ENCODE results near the gene TPSG1. TPM values are rescaled to one million over a fixed set of nuclear protein-coding genes. Genes with fewer than 3 reads are reported as not detected.
"Not testable (repeated sequence)": the region's sequence is repeated elsewhere in the genome, so short reads cannot be mapped to it uniquely, and the experiment has no call there.

The TPSG1 gene
- total and polyA plus RNA-seq, 8 donors: 0.34 to 0.92 (median 0.35) TPM; not detected in 5

DNA sequence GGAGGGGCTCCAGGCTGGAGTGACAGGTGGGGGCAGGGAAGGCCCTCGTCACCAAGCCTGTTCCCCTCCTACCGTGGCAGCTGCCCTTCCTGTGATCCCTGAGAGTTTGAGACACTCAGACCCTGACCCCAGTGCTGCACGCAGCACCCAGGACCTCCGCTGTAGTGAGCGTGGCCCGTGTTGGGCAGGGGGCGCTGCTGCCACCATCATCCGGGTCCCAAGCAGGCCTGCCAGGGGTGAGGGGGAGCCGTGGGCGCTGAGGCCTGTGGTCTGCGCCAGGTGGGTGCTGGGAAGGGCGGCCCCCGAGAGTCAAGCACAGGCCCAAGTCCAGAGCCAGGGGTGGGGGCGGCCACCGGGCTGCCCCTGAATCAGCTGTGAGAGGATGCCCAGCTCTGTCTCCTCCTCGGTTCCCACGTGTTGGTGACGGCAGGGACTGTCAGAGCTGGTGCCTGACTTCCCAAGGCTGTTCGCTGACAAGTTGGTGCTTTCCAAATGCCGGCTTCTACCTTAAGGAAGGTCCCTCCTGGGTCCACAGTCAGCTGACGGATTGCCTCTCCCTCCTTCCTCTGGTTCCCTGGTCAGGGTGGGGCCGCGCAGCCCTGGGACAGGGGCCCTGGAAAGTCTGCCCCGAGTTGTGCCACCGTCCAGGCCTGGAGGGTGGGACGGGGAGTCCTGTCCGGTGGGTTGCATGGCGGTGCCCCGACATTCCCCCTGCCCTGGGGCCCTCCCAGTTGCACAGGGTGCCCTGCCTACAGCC, 31.1 kb downstream of the TPSG1 start:
- no peak overlapping the region for H3K27ac ChIP-seq
- DNase-seq: no peak
- TF ChIP-seq CTCF (IDR thresholded peaks at IDR 0.05): no peak
- H3K36me3 ChIP-seq: no peaks in the 10 kb centered on the region
- no peak for ATAC-seq
- H3K4me1 ChIP-seq: no peaks in the 10 kb centered on the region
- H3K27me3 ChIP-seq: peaks cover 0 to 55% of the 10 kb centered on the region in 2 donors
- no peak overlapping the region for H3K4me3 ChIP-seq
- intact Hi-C loops (cut with DNase I): loop anchor here in 1 of 2 donors (2.0 kb wide), 1 partner anchor 87 kb away; no protein-coding TSS in a partner anchor
- H3K9me3 ChIP-seq: no peaks in the 10 kb centered on the region

GRCh38 chr16:1193143-1193824, 31.8 kb downstream of the TPSG1 start:
- H3K27me3 ChIP-seq: peaks cover 0 to 62% of the 10 kb centered on the region in 2 donors
- intact Hi-C loops (cut with DNase I): no loop called here
- no peaks in the 10 kb centered on the region for H3K36me3 ChIP-seq
- DNase-seq (no peak), ATAC-seq (no peak)
- no peak overlapping the region for H3K27ac ChIP-seq
- TF ChIP-seq CTCF (IDR thresholded peaks at IDR 0.05): no peak
- H3K9me3 ChIP-seq: no peaks in the 10 kb centered on the region
- H3K4me1 ChIP-seq: no peaks in the 10 kb centered on the region
- H3K4me3 ChIP-seq: no peak overlapping the region

DNA sequence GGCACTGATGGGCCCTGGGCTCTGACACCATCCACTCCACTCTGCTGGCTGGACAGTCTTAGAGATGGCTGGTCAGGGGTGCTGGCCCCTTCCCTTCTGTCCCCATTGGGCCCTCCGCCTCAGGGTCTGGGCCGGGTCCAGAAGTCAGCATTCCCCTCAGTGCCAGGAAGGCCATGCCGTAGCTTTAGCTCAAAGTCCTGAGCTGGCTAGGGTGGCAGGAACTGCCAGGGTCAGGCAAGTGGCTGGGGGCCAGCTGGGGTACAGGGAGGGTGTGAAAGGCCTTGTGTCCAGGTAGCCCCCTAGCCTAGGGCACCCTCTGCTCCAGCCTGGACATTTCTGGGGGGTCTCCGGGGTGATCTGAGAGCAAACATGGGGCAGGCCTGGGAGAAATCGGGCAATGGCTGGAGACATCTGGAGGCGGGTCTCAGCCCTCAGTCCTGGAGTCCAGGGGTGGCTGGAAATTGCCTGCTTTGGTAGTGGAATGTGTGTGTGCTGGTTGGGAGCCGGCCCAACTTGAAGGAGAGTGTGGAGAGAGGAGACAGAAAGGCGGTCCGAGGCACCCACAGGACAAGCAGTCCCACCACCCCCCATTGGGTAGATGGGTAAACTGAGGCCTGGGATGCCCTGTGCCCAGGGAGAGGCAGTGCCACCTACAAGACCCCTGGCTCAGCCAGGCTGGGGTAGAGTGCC, 32.5 kb downstream of the TPSG1 start:
- intact Hi-C loops (cut with DNase I): no loop called here
- DNase-seq (no peak), ATAC-seq (no peak)
- Histone ChIP-seq H3K27me3 (peaks cover 0 to 69% of the 10 kb centered on the region in 2 donors), H3K36me3 (no peaks in the 10 kb centered on the region), H3K4me1 (no peaks in the 10 kb centered on the region), H3K27ac (no peak overlapping the region), H3K4me3 (no peak overlapping the region), H3K9me3 (no peaks in the 10 kb centered on the region)
- TF ChIP-seq CTCF (IDR thresholded peaks at IDR 0.05): no peak

GRCh38 chr16:1190789-1191188, 34.3 kb downstream of the TPSG1 start:
- H3K9me3 ChIP-seq; H3K36me3 ChIP-seq; DNase-seq; intact Hi-C loops (cut with DNase I); H3K27ac ChIP-seq; H3K4me1 ChIP-seq; ATAC-seq; H3K4me3 ChIP-seq: not testable (repeated sequence)
- H3K27me3 ChIP-seq: peaks cover 0 to 60% of the 10 kb centered on the region in 2 donors

DNA sequence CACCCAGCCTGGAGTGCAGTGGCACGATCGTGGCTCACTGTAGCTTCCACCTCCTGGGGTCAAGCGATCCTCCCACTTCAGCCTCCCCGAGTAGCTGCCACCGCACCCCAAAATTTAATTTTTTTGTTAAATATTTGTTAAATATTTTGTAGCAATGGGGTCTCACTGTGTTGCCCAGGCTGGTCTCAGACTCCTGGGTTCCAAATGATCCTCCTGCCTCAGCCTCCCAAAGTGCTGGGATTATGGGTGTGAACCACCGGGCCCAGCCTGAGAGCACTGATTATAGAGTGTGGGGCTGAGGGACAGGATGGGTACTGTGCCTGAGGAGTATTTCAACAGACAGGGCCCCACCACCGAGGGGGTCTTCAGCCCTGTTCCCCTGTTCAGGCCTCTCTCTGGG, 35.6 kb downstream of the TPSG1 start:
- peaks cover 0 to 52% of the 10 kb centered on the region in 2 donors for H3K27me3 ChIP-seq
- no peak for DNase-seq
- no peak for TF ChIP-seq CTCF (IDR thresholded peaks at IDR 0.05)
- H3K27ac ChIP-seq: no peak overlapping the region
- ATAC-seq: no peak
- no peaks in the 10 kb centered on the region for H3K36me3 ChIP-seq
- H3K4me1 ChIP-seq: no peaks in the 10 kb centered on the region
- intact Hi-C loops (cut with DNase I): no loop called here
- no peaks in the 10 kb centered on the region for H3K9me3 ChIP-seq
- H3K4me3 ChIP-seq: no peak overlapping the region

All from left lung (tissue), 10 donors.